K562 (cell line): Measurements from ENCODE around the gene APBB2. TPM values are rescaled to one million over a fixed set of nuclear protein-coding genes. Genes with fewer than 3 reads are reported as not detected.

Experiments
- ATAC-seq: fragments of 200-7000 bp; cut with Tn5 transposase; 3 replicates; pipeline ENCODE4 v1.9.1; 2020; ENCODE audit warnings: moderate library complexity
- BruUV-seq: library from RNA; stranded (reverse); fragments of 400-500 nt; replicated peaks from 2 replicates; lab custom pipeline; 2021; lab: Mats Ljungman, UMichigan
- CTCF ChIA-PET: fragments of 300-600 bp; formaldehyde crosslinking; extraction: SDS; loops from one replicate; lab custom pipeline; 2021; ENCODE audit warnings: low intra/inter-chr PET ratio; lab: Yijun Ruan, JAX
- POLR2A ChIA-PET: fragments of 300-600, 350-650 bp; sonication (Branson Sonifier 250); formaldehyde crosslinking; extraction: SDS; loops from one replicate; lab custom pipeline; 2021; ENCODE audit warnings: antibody characterized with exemption, inconsistent platforms; lab: Yijun Ruan, JAX
- DNase-seq, 4 experiments: peaks; one replicate each; pipeline versions ENCODE4 v3.0.0 to v3.0.0-alpha.2; 2011 to 2018; ENCODE audit warnings: low spot score in 3 of 4, mixed read lengths in 3 of 4; ENCODE audit errors: extremely low read depth in 1 of 4
- FAIRE-seq: peaks from 2 replicates; lab custom pipeline; 2011; peaks lifted over from hg19 to GRCh38; lab: Jason Lieb, UNC
- H2AFZ ChIP-seq: 2 replicates; pipeline ENCODE4 v1.6.0; 2011; ENCODE audit warnings: low read depth, low read length, control low read depth, inconsistent platforms
- H3K27ac ChIP-seq: fragments of 200-600 bp; 3 replicates; pipeline ENCODE4 v1.8.0; 2011; ENCODE audit warnings: low read depth, mild to moderate bottlenecking, control low read depth, inconsistent platforms, low read length, moderate library complexity, mixed read lengths; ENCODE audit errors: extremely low read depth
- H3K27me3 ChIP-seq, 2 experiments: fragments of 300-600 bp in 1 of 2; 2 replicates in 1 of 2; 3 replicates in 1 of 2; pipeline versions ENCODE4 v1.6.0 to v1.8.0; 2011; ENCODE audit warnings: inconsistent platforms in 2 of 2, low read length in 2 of 2, mild to moderate bottlenecking in 1 of 2, mixed read lengths in 1 of 2, moderate library complexity in 1 of 2; ENCODE audit not compliant: control insufficient read depth in 2 of 2, insufficient read depth in 2 of 2
- H3K36me3 ChIP-seq: fragments of 300-600 bp; 3 replicates; pipeline ENCODE4 v1.8.0; 2011; ENCODE audit warnings: mild to moderate bottlenecking, low read length, inconsistent platforms; ENCODE audit not compliant: control insufficient read depth, insufficient read depth
- H3K4me1 ChIP-seq, 2 experiments: fragments of 200-600 bp in 1 of 2; replicated peaks in 1 of 2; 2 replicates in 1 of 2; 3 replicates in 1 of 2; pipeline versions ENCODE4 v1.5.1 to v1.8.0; 2011; ENCODE audit warnings: inconsistent platforms in 2 of 2, low read length in 2 of 2, mild to moderate bottlenecking in 1 of 2, mixed read lengths in 1 of 2, moderate library complexity in 1 of 2; ENCODE audit not compliant: control insufficient read depth in 2 of 2, insufficient read depth in 2 of 2
- H3K4me2 ChIP-seq: 2 replicates; pipeline ENCODE4 v1.6.1; 2011; ENCODE audit warnings: low read length, control low read depth, inconsistent platforms, mixed read lengths; ENCODE audit not compliant: insufficient read depth
- H3K4me3 ChIP-seq: fragments of 200-600 bp; sonication (generic), shearing (Covaris generic); 2 replicates; pipeline ENCODE4 v1.5.1; 2016; ENCODE audit warnings: control low read depth, inconsistent platforms
- H3K79me2 ChIP-seq: fragments of 200-600 bp; 3 replicates; pipeline ENCODE4 v1.8.0; 2011; ENCODE audit warnings: low read length, inconsistent platforms; ENCODE audit not compliant: control insufficient read depth, insufficient read depth
- H3K9ac ChIP-seq, 2 experiments: 2 replicates each; pipeline versions ENCODE4 v1.6.0 to v1.6.1; 2011; ENCODE audit warnings: low read depth in 2 of 2, low read length in 2 of 2, control low read depth in 1 of 2, inconsistent platforms in 1 of 2, mild to moderate bottlenecking in 1 of 2, mixed read lengths in 1 of 2; ENCODE audit not compliant: insufficient read depth in 1 of 2
- H3K9me1 ChIP-seq: one replicate; pipeline ENCODE4 v1.6.0; 2011; ENCODE audit warnings: inconsistent platforms, mild to moderate bottlenecking, low read length, moderate library complexity; ENCODE audit not compliant: control insufficient read depth, insufficient read depth
- H3K9me3 ChIP-seq: replicated peaks from 2 replicates; pipeline ENCODE4 v1.5.1; 2011; ENCODE audit warnings: low read depth, low read length, inconsistent platforms; ENCODE audit not compliant: control insufficient read depth, insufficient read depth
- H4K20me1 ChIP-seq: replicated peaks from 2 replicates; pipeline ENCODE4 v1.6.1; 2011; ENCODE audit warnings: low read length, inconsistent platforms, mixed read lengths; ENCODE audit not compliant: control insufficient read depth, insufficient read depth
- ADNP ChIP-seq: fragments of 200-800 bp; sonication (Bioruptor generic); IDR thresholded peaks from 2 replicates; pipeline ENCODE4 v1.6.1; 2016; ENCODE audit warnings: missing genetic modification characterization, missing compliant biosample characterization
- CUX1 ChIP-seq: fragments of 200-800 bp; sonication (Bioruptor generic); IDR thresholded peaks from 2 replicates; pipeline ENCODE4 v1.6.1; 2016; ENCODE audit warnings: missing genetic modification characterization, missing compliant biosample characterization
- ETV1 ChIP-seq: fragments of 450-650 bp; conservative IDR thresholded peaks from 2 replicates; pipeline ENCODE4 v1.6.1; 2016; ENCODE audit warnings: missing genetic modification characterization, control low read depth, low read depth, missing compliant biosample characterization
- ETV6 ChIP-seq, 3 experiments: fragments of 150-350 bp in 1 of 3; sonication (generic) in 1 of 3; formaldehyde crosslinking in 1 of 3; IDR thresholded peaks; 2 replicates each; pipeline versions ENCODE4 v1.6.1 to v1.8.0; 2014 to 2022; ENCODE audit warnings: borderline replicate concordance in 2 of 3, low read depth in 2 of 3, antibody characterized with exemption in 1 of 3, low read length in 1 of 3, mild to moderate bottlenecking in 1 of 3, missing genetic modification reagents in 1 of 3
- GTF2F1 ChIP-seq: IDR thresholded peaks from 2 replicates; pipeline ENCODE4 v1.6.1; 2011; ENCODE audit warnings: low read depth, low read length, improper control_type of control experiment
- MAFK ChIP-seq: IDR thresholded peaks from 2 replicates; pipeline ENCODE4 v1.6.1; 2011; ENCODE audit warnings: low read length, improper control_type of control experiment
- POLR2AphosphoS2 ChIP-seq: IDR thresholded peaks from 2 replicates; pipeline ENCODE4 v1.6.1; 2012; ENCODE audit warnings: low read length, improper control_type of control experiment
- SLC30A9 ChIP-seq: fragments of 250-450 bp; sonication (Bioruptor Pico); IDR thresholded peaks from 2 replicates; pipeline ENCODE4 v1.8.0; 2022; ENCODE audit warnings: mild to moderate bottlenecking, moderate library complexity
- SMARCB1 ChIP-seq: IDR thresholded peaks from 2 replicates; pipeline ENCODE4 v1.6.1; 2011; ENCODE audit warnings: improper control_type of control experiment, low read depth; ENCODE audit not compliant: insufficient read length
- ZBTB1 ChIP-seq: sonication (generic); formaldehyde crosslinking; IDR thresholded peaks from 2 replicates; pipeline ENCODE4 v1.8.1; 2023; ENCODE audit warnings: missing genetic modification reagents, low read depth, mild to moderate bottlenecking, borderline replicate concordance
- WGBS: fragments of 100-300 bp; shearing (Covaris generic); methylation state at CpG from one replicate; pipeline ENCODE4 v1.1.6; 2016; ENCODE audit warnings: low coverage, mixed read lengths; ENCODE audit not compliant: insufficient coverage; ENCODE audit errors: missing lambda C conversion rate; 5-methylcytosine and 5-hydroxymethylcytosine counted together
- in situ Hi-C: fragments of 300-500 bp; cut with MboI; formaldehyde crosslinking; loops from 4 replicates; pipeline ENCODE4 v1.15.0; 2018; ENCODE audit warnings: inconsistent platforms, mixed read lengths
- intact Hi-C: fragments of 100-400 bp; cut with micrococcal nuclease; formaldehyde crosslinking; loops from 2 replicates; pipeline ENCODE4 v1.14.2; 2022
- polyA plus RNA-seq, 8 experiments: library from polyadenylated mRNA; depleted of rRNA in 4 of 8; stranded (reverse) in 5 of 8; unstranded in 3 of 8; fragments of >200 nt; fragmentation: Nextera tagmentation in 2 of 8; fragmentation: Illumina TruSeq in 1 of 8; extraction: Ambion mirVana in 2 of 8; extraction: Trizol in 1 of 8; gene quantifications; 2 replicates each; pipeline versions ENCODE4 v1.2.1 to v1.2.3, GENCODE V29; 2011 to 2014; ENCODE audit warnings: inconsistent platforms in 1 of 8, missing spikeins in 1 of 8
- total RNA-seq, 7 experiments: library from RNA; depleted of rRNA in 6 of 7; stranded (reverse); fragments of >200 nt in 6 of 7; fragmentation: Illumina TruSeq in 2 of 7; extraction: Trizol in 2 of 7; gene quantifications; 2 replicates each; pipeline versions ENCODE4 v1.2.1 to v1.2.3, GENCODE V29; 2011 to 2021; ENCODE audit warnings: low replicate concordance in 1 of 7

The APBB2 gene
- total and polyA plus RNA-seq, 9 of the 15 experiments (the other 6 are each of a cell fraction or from before 2014, with no cell fraction given) = 0.08 to 2.1 (median 1.4) TPM

- Histone ChIP-seq H3K4me2 (no peak overlapping the region), H3K4me1 (no peaks in the 10 kb centered on the region), H3K27ac (no peak overlapping the region), H2AFZ (no peak overlapping the region), H4K20me1 (no peaks in the 10 kb centered on the region), H3K27me3 (no peaks in the 10 kb centered on the region), H3K9ac (no peak overlapping the region), H3K79me2 (no peaks in the 10 kb centered on the region), H3K36me3 (no peaks in the 10 kb centered on the region), H3K4me3 (no peak overlapping the region), H3K9me1 (no peaks in the 10 kb centered on the region), H3K9me3 (no peaks in the 10 kb centered on the region)
- FAIRE-seq (no peak), ATAC-seq (no peak), DNase-seq (no peak)
- POLR2A ChIA-PET = no interaction called here
- WGBS = 0% methylated on average over 9 of the region's 10 CpGs
- intact Hi-C loops = no loop called here
- TF ChIP-seq SLC30A9 (CRISPR knock-in tag) (no peak), SMARCB1 (no peak), ZBTB1 (no peak), GTF2F1 (no peak), MAFK (no peak), ETV6 (IDR thresholded peaks at IDR 0.05; ENCODE audit: borderline replicate concordance in 1 of 2, low read depth in 2 of 2, low read length in 1 of 2) (no peak), ETV6 (CRISPR knock-in tag; IDR thresholded peaks at IDR 0.05; ENCODE audit: borderline replicate concordance) (no peak), ADNP (tag) (no peak), POLR2AphosphoS2 (no peak), ETV1 (tag) (no peak), CUX1 (CRISPR knock-in tag) (no peak)
- CTCF ChIA-PET = no interaction called here
- no TSS peak for BruUV-seq
- in situ Hi-C loops = no loop called here
These were observed 71.7 kb downstream of the APBB2 start for GRCh38 chr4:41142376-41143310.
